Caco-2 (cell line): Measurements from ENCODE around the gene RCHY1. TPM values are rescaled to one million over a fixed set of nuclear protein-coding genes. Genes with fewer than 3 reads are reported as not detected.

Experiments
- BruUV-seq: library from RNA; stranded (reverse); fragments of 400-500 nt; replicated peaks from 2 replicates; lab custom pipeline; 2021; lab: Mats Ljungman, UMichigan
- CTCF ChIA-PET: fragments of 300-600 bp; sonication (Branson Sonifier 250); formaldehyde crosslinking; loops from one replicate; lab custom pipeline; 2022; ENCODE audit warnings: antibody characterized with exemption; lab: Charles Lee
- POLR2A ChIA-PET: fragments of 300-600 bp; sonication (Branson Sonifier 250); formaldehyde crosslinking; loops from one replicate; lab custom pipeline; 2022; ENCODE audit warnings: antibody characterized with exemption; lab: Charles Lee
- DNase-seq, 2 experiments: peaks; one replicate each; pipeline versions ENCODE4 v3.0.0 to v3.0.0-alpha.2; 2020 to 2022
- H3K27me3 ChIP-seq: replicated peaks from 2 replicates; pipeline ENCODE4 v1.6.0; 2011; ENCODE audit warnings: low read length; ENCODE audit not compliant: control insufficient read depth, insufficient read depth
- H3K36me3 ChIP-seq: 2 replicates; pipeline ENCODE4 v1.5.1; 2011; ENCODE audit warnings: low read length; ENCODE audit not compliant: control insufficient read depth, insufficient read depth
- H3K4me1 ChIP-seq: fragments of 250-450 bp; sonication (Bioruptor Pico); 2 replicates; pipeline ENCODE4 v1.5.1; 2020; ENCODE audit warnings: mild to moderate bottlenecking
- H3K4me3 ChIP-seq: 2 replicates; pipeline ENCODE4 v1.5.1; 2011; ENCODE audit warnings: low read depth, mild to moderate bottlenecking, control low read depth, low read length
- H3K9me3 ChIP-seq: fragments of 250-450 bp; sonication (Bioruptor Pico); 2 replicates; pipeline ENCODE4 v1.5.1; 2020; ENCODE audit warnings: mild to moderate bottlenecking, moderate library complexity
- H3K27ac Mint-ChIP-seq: one replicate; pipeline ENCODE4 v1.8.0; 2022; ENCODE audit warnings: mixed read lengths; ENCODE audit not compliant: unreplicated experiment
- H3K27me3 Mint-ChIP-seq: one replicate; pipeline ENCODE4 v1.8.0; 2022; ENCODE audit warnings: mixed read lengths; ENCODE audit not compliant: insufficient read depth, unreplicated experiment
- H3K36me3 Mint-ChIP-seq: one replicate; pipeline ENCODE4 v1.8.0; 2022; ENCODE audit warnings: mild to moderate bottlenecking, mixed read lengths; ENCODE audit not compliant: insufficient read depth, unreplicated experiment
- H3K4me1 Mint-ChIP-seq: one replicate; pipeline ENCODE4 v1.8.0; 2022; ENCODE audit warnings: low read depth, mixed read lengths; ENCODE audit not compliant: unreplicated experiment
- H3K4me3 Mint-ChIP-seq: one replicate; pipeline ENCODE4 v1.8.0; 2022; ENCODE audit warnings: mild to moderate bottlenecking, moderate library complexity, mixed read lengths; ENCODE audit not compliant: unreplicated experiment
- H3K9me3 Mint-ChIP-seq: one replicate; pipeline ENCODE4 v1.8.0; 2022; ENCODE audit warnings: mixed read lengths; ENCODE audit not compliant: unreplicated experiment
- CTCF ChIP-seq, 2 experiments: fragments of 200-600 bp in 1 of 2; IDR thresholded peaks; 1 replicate in 1 of 2; 2 replicates in 1 of 2; pipeline versions ENCODE4 v1.5.1 to v1.8.0; 2011 to 2022; ENCODE audit warnings: antibody characterized with exemption in 1 of 2, control low read depth in 1 of 2, inconsistent platforms in 1 of 2, low read depth in 1 of 2, low read length in 1 of 2, mild to moderate bottlenecking in 1 of 2, moderate library complexity in 1 of 2; ENCODE audit not compliant: insufficient read depth in 1 of 2, severe bottlenecking in 1 of 2, unreplicated experiment in 1 of 2
- intact Hi-C: fragments of 100-400 bp; cut with micrococcal nuclease; formaldehyde crosslinking; loops from one replicate; pipeline ENCODE4 v1.10.0; 2022; ENCODE audit not compliant: unreplicated experiment
- total RNA-seq: library from RNA; stranded (reverse); gene quantifications from 2 replicates; pipeline ENCODE4 v1.2.3, GENCODE V29; 2022

The RCHY1 gene
- total RNA-seq, 1 experiment from 2014 or later: 38.2 TPM

GRCh38 chr4:75514949-75515612 lies 878 bp upstream of the RCHY1 start:
- Histone ChIP-seq H3K9me3 (no peaks in the 10 kb centered on the region), H3K4me3 (peak overlapping the region; percentile 73), H3K36me3 (peaks cover 1% of the 10 kb centered on the region; the same call in 1 of the 2 replicates), H3K4me1 (peaks cover 12% of the 10 kb centered on the region; the same call in 1 of the 2 replicates), H3K27me3 (no peaks in the 10 kb centered on the region)
- peaks cover 6% of the 10 kb centered on the region for H3K4me1 Mint-ChIP-seq
- no peaks in the 10 kb centered on the region for H3K9me3 Mint-ChIP-seq
- H3K4me3 Mint-ChIP-seq: no peak overlapping the region
- intact Hi-C loops: loop anchor here (1.0 kb wide), 1 partner anchor 47 kb away; no protein-coding TSS in a partner anchor
- no peaks in the 10 kb centered on the region for H3K27me3 Mint-ChIP-seq
- no peak for DNase-seq
- no TSS peak for BruUV-seq
- CTCF ChIA-PET: interaction anchor here (1.0 kb wide), 1 partner anchor 16 kb away, joined by 3 read pairs; no protein-coding TSS in a partner anchor
- POLR2A ChIA-PET: interaction anchor here (0.9 to 1.7 kb wide), 4 partner anchors 10 to 158 kb away, joined by 3 to 6 read pairs (median 4); partner anchors contain the start of gene G3BP2
- peaks cover 23% of the 10 kb centered on the region for H3K36me3 Mint-ChIP-seq
- peak overlapping the region; percentile 89 for H3K27ac Mint-ChIP-seq
- TF ChIP-seq CTCF (IDR thresholded peaks at IDR 0.05; ENCODE audit: insufficient read depth in 1 of 2, low read depth in 1 of 2, low read length in 1 of 2, severe bottlenecking in 1 of 2, unreplicated experiment in 1 of 2): no peak

GRCh38 chr4:75513526-75514130 lies 575 bp downstream of the RCHY1 start:
- intact Hi-C loops: loop anchor here (1.0 kb wide), 1 partner anchor 49 kb away; no protein-coding TSS in a partner anchor
- H3K27me3 ChIP-seq: no peaks in the 10 kb centered on the region
- CTCF ChIA-PET: no interaction called here
- TSS peak; percentile 48 for BruUV-seq
- H3K36me3 Mint-ChIP-seq: peaks cover 14% of the 10 kb centered on the region
- H3K27me3 Mint-ChIP-seq: no peaks in the 10 kb centered on the region
- H3K4me1 Mint-ChIP-seq: peaks cover 13% of the 10 kb centered on the region
- H3K4me3 ChIP-seq: peak overlapping the region; percentile 73
- no peaks in the 10 kb centered on the region for H3K9me3 ChIP-seq
- POLR2A ChIA-PET: interaction anchor here (0.6 to 1.7 kb wide), 6 partner anchors 8 to 427 kb away, joined by 3 to 6 read pairs (median 4); partner anchors contain the start of genes G3BP2 and USO1
- peaks cover 19% of the 10 kb centered on the region; the same call in 1 of the 2 replicates for H3K4me1 ChIP-seq
- no peak for DNase-seq
- H3K9me3 Mint-ChIP-seq: no peaks in the 10 kb centered on the region
- no peak overlapping the region for H3K4me3 Mint-ChIP-seq
- no peak for TF ChIP-seq CTCF (IDR thresholded peaks at IDR 0.05; ENCODE audit: insufficient read depth in 1 of 2, low read depth in 1 of 2, low read length in 1 of 2, severe bottlenecking in 1 of 2, unreplicated experiment in 1 of 2)
- no peaks in the 10 kb centered on the region; the same call in 1 of the 2 replicates for H3K36me3 ChIP-seq
- H3K27ac Mint-ChIP-seq: peak overlapping the region; percentile 89
